ENCODE data around the gene EML6. TPM values are rescaled to one million over a fixed set of nuclear protein-coding genes. Genes with fewer than 3 reads are reported as not detected.

EML6 gene
- 1.6 and 2.9 TPM in 2 replicates for total RNA-seq (2021; fragmentation: NEBNext Ultra II Directional; extraction: Animal tissue kit (Norgen Biotek cat#: 25700))
- 1.2 and 1.9 TPM in 2 replicates for polyA plus RNA-seq (2011; rRNA removed)
- polyA plus RNA-seq (2011; cell fraction: cytosol; rRNA removed), result 2.0 TPM
- 7.0 TPM for polyA plus RNA-seq (2011; cell fraction: nucleus; rRNA removed)
- 0.76 to 2.3 TPM (median 2.0 TPM) in 4 replicates for polyA plus RNA-seq (2012, experiment 1 of 2)
- polyA plus RNA-seq (2012, experiment 2 of 2), result 0.07 TPM
- 0.47 TPM for polyA plus RNA-seq (2013, experiment 1 of 2)
- polyA plus RNA-seq (2013, experiment 2 of 2), result 0.44 TPM
- 0.91 and 1.1 TPM in 2 replicates for polyA minus RNA-seq (2011; rRNA and poly(A)+ RNA removed)
- 2.2 TPM for polyA minus RNA-seq (2011; cell fraction: cytosol; rRNA and poly(A)+ RNA removed)
- polyA minus RNA-seq (2011; cell fraction: nucleus; rRNA and poly(A)+ RNA removed), result 6.6 TPM
- long read RNA-seq, experiment 1, result 0 reads
- long read RNA-seq, experiment 2, result 0 reads

DNA sequence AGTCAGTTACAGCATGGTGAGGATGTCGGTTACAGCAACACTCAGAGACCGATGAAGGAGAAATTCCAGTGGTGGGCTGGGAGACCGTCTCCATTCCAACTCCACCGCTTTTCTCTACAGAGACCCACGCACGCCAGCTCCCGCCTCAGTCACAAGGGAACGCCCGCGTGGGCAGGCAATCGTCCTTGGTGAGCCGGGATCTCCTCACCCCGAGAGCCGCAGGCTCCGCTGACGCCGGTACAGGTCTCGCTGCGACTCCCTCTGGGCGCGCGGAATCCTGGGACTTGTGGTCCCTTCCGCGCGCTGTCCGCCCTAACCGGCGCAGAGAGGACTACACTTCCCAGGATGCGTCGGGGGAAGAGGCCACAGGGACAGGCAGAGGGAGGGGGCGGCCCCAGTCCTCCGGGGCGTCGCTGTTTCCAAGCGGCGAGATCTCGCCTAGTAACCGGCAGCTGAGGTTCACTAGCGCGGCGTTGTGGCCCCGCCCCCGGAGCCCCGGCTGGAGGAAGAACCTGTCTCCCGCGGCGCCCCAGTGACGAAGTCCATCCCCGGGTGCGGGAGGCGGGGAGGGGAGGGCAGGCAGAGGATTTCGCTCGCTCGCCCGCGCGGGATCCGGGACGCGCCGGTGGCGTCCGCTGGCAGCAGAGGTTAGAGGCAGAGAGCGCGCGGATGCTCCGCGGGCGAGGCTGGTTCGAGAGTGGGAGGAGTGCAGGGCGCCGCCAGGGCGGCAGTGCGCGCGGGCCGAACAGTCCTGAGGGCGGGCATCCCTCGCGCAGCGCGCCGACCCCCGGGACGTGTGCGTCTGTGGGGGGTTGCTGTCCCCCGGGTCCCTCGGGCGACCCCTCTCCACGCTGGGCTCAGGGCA is at the start of gene EML6:
TSS of gene EML6 (plus strand) at position 532 of the 865 bp plus-strand sequence. CDS start 1,400 bp downstream, outside the sequence.
- Histone ChIP-seq H3K23me2 (ENCODE audit: low read depth, low read length) (peaks cover 11% of the 10 kb centered on the region; the same call in 1 of the 2 replicates), H3K27me3 (replicated peaks in 1 of 4; ENCODE audit: control insufficient read depth in 3 of 4, extremely low read depth in 1 of 4, insufficient read depth in 3 of 4, low read length in 3 of 4) (peaks cover 16 to 37% (median 22%) of the 10 kb centered on the region in 4 experiments), H3K4me3 (ENCODE audit: extremely low read depth in 1 of 4, insufficient read depth in 2 of 4, low read depth in 3 of 4, low read length in 4 of 4) (peak within 1 kb of the TSS; percentile 82 to 93 (median 88)), H3K9me3 (ENCODE audit: insufficient read depth in 2 of 2, low read depth in 1 of 2, low read length in 1 of 2) (no peaks in the 10 kb centered on the region), H3K4ac (replicated peaks; ENCODE audit: insufficient read length, low read depth, low read length) (no peak within 1 kb of the TSS), H3K27ac (ENCODE audit: low read depth, low read length) (0 out of 2 replicates have a peak within 1 kb of the TSS, but pooled peaks have one; percentile 2), H3K4me1 (replicated peaks in 1 of 4; ENCODE audit: control insufficient read depth in 3 of 4, insufficient read depth in 4 of 4, low read length in 3 of 4) (peaks cover 0 to 9% (median 0%) of the 10 kb centered on the region in 4 experiments; a peak in 2 of 7 replicates), H2BK5ac (ENCODE audit: low read depth, low read length) (no peak within 1 kb of the TSS), H4K8ac (ENCODE audit: extremely low read depth, insufficient read depth, low read length) (no peak within 1 kb of the TSS), H2AFZ (ENCODE audit: low read length) (peak within 1 kb of the TSS; percentile 97), H3K79me1 (ENCODE audit: low read depth, low read length) (no peaks in the 10 kb centered on the region), H2AK5ac (ENCODE audit: low read depth, low read length) (no peak within 1 kb of the TSS), H2BK12ac (ENCODE audit: low read depth, low read length) (no peak within 1 kb of the TSS), H3K18ac (ENCODE audit: extremely low read depth, low read length) (peak within 1 kb of the TSS; percentile 53; the same call in 1 of the 2 replicates), H2BK15ac (ENCODE audit: low read length) (no peak within 1 kb of the TSS), H3K14ac (ENCODE audit: insufficient read length) (no peak within 1 kb of the TSS), H4K5ac (ENCODE audit: insufficient read length, low read depth, low read length) (no peak within 1 kb of the TSS), H3K79me2 (ENCODE audit: control insufficient read depth in 1 of 2, insufficient read depth in 2 of 2, low read length in 2 of 2) (no peaks in the 10 kb centered on the region), H3K23ac (ENCODE audit: insufficient read length) (no peak within 1 kb of the TSS), H3K56ac (replicated peaks; ENCODE audit: insufficient read length, low read depth, low read length) (no peak within 1 kb of the TSS), H2BK120ac (replicated peaks; ENCODE audit: low read depth, low read length) (no peak within 1 kb of the TSS), H2BK20ac (ENCODE audit: low read length) (no peak within 1 kb of the TSS), H3K36me3 (ENCODE audit: control insufficient read depth in 2 of 4, insufficient read depth in 4 of 4, low read length in 3 of 4) (no peaks in the 10 kb centered on the region), H3K9ac (replicated peaks in 1 of 4; ENCODE audit: extremely low read depth in 1 of 4, low read depth in 3 of 4, low read length in 3 of 4) (peak within 1 kb of the TSS; percentile 53 to 75 (median 69)), H3K4me2 (ENCODE audit: insufficient read depth in 1 of 2, low read depth in 2 of 2, low read length in 2 of 2) (peak within 1 kb of the TSS; percentile 94 to 95), H4K20me1 (replicated peaks in 1 of 2; ENCODE audit: control insufficient read depth in 1 of 2, insufficient read depth in 2 of 2, low read length in 2 of 2) (peaks cover 0 to 2% of the 10 kb centered on the region in 2 experiments), H4K91ac (replicated peaks; ENCODE audit: insufficient read length, low read length) (peak within 1 kb of the TSS; percentile 48)
- 1% methylated on average over 68 of the region's 90 CpGs; no CpG with 5 or more reads in 1 of the 2 experiments for WGBS, 2 experiments (ENCODE audit: extremely low coverage in 1 of 2, insufficient coverage in 1 of 2, insufficient read length in 1 of 2, insufficient replicate concordance in 2 of 2, low coverage in 1 of 2, low lambda C conversion rate in 2 of 2, missing lambda C conversion rate in 1 of 2)
- ChIA-PET CTCF (ENCODE audit: partially characterized antibody) (interaction anchor here (0.7 to 2.2 kb wide), 5 partner anchors 14 to 116 kb away, joined by 3 to 8 read pairs (median 5); no protein-coding TSS in a partner anchor), POLR2A (ENCODE audit: partially characterized antibody) (interaction anchor here (0.8 to 1.6 kb wide), 3 partner anchors 11 to 19 kb away, joined by 3 to 5 read pairs (median 3); no protein-coding TSS in a partner anchor)
- DNase-seq (ENCODE audit: low read depth in 1 of 2, low spot score in 2 of 2) (peak; percentile 95 to 98), FAIRE-seq (no peak)
- TF ChIP-seq SRF (IDR thresholded peaks at IDR 0.05; ENCODE audit: low read depth, low read length), result no peak
- TF ChIP-seq SP4 (IDR thresholded peaks at IDR 0.05; ENCODE audit: low read length), result no peak
- TF ChIP-seq, protein P1, sequence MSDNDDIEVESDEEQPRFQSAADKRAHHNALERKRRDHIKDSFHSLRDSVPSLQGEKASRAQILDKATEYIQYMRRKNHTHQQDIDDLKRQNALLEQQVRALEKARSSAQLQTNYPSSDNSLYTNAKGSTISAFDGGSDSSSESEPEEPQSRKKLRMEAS (IDR thresholded peaks at IDR 0.05), result no peak; the same call in 1 of the 2 replicates
- no peak for TF ChIP-seq RNF2 (IDR thresholded peaks at IDR 0.05; ENCODE audit: borderline replicate concordance, low read depth, low read length, missing control alignments, poor library complexity, severe bottlenecking)
- TF ChIP-seq ASH2L (IDR thresholded peaks at IDR 0.05; ENCODE audit: low read length), result peak; percentile 59
- no peak for TF ChIP-seq ZNF274 (IDR thresholded peaks at IDR 0.05; ENCODE audit: borderline replicate concordance, extremely low read depth, low read length)
- TF ChIP-seq GTF2F1 (IDR thresholded peaks at IDR 0.05; ENCODE audit: borderline replicate concordance, low read depth, low read length), result no peak
- no peak for TF ChIP-seq NANOG (IDR thresholded peaks at IDR 0.05; ENCODE audit: insufficient read depth, low read depth, low read length, poor library complexity, severe bottlenecking)
- no peak for TF ChIP-seq JUND (IDR thresholded peaks at IDR 0.05; ENCODE audit: low read length)
